Vagina (tissue), 2 donors: Measurements from ENCODE around the gene CCDC12. TPM values are rescaled to one million over a fixed set of nuclear protein-coding genes. Genes with fewer than 3 reads are reported as not detected.
A peak's percentile ranks its signal among the peaks of the same experiment; 100 is the strongest.

ENCODE experiments used
- DNase-seq, 2 donors: peaks; one replicate each; pipeline ENCODE4 v3.0.0-alpha.2; 2017; ENCODE audit errors: extremely low spot score in 2 of 2
- H3K27ac ChIP-seq: fragments of 200-600 bp; sonication (generic); one replicate; pipeline ENCODE4 v1.5.1; 2019
- H3K27me3 ChIP-seq: fragments of 200-600 bp; sonication (generic); one replicate; pipeline ENCODE4 v1.5.1; 2019
- H3K36me3 ChIP-seq, 2 donors: fragments of 200-600 bp; sonication (generic); one replicate each; pipeline ENCODE4 v1.5.1; 2017 to 2019
- H3K4me1 ChIP-seq: fragments of 200-600 bp; sonication (generic); one replicate; pipeline ENCODE4 v1.5.1; 2019
- H3K4me3 ChIP-seq, 2 donors: fragments of 200-600 bp; sonication (generic); 1 replicate in 1 of 2; 2 replicates in 1 of 2; pipeline ENCODE4 v1.5.1; 2016 to 2019
- H3K9me3 ChIP-seq: fragments of 200-600 bp; sonication (generic); one replicate; pipeline ENCODE4 v1.5.1; 2019
- CTCF ChIP-seq, 3 experiments: fragments of 450-650 bp in 2 of 3; fragments of 200-600 bp in 1 of 3; sonication (generic) in 1 of 3; IDR thresholded peaks; one replicate each; pipeline ENCODE4 v1.5.1; 2017 to 2019; ENCODE audit warnings: antibody characterized with exemption in 3 of 3, mild to moderate bottlenecking in 2 of 3, moderate library complexity in 2 of 3
- POLR2A ChIP-seq, 2 donors: fragments of 450-650 bp; IDR thresholded peaks; one replicate each; pipeline ENCODE4 v1.6.1; 2017; ENCODE audit warnings: antibody characterized with exemption in 2 of 2, mild to moderate bottlenecking in 2 of 2, moderate library complexity in 2 of 2
- POLR2AphosphoS5 ChIP-seq, 2 donors: sonication (generic); formaldehyde crosslinking; IDR thresholded peaks; one replicate each; pipeline ENCODE4 v1.9.0; 2017; ENCODE audit warnings: antibody characterized with exemption in 2 of 2, mild to moderate bottlenecking in 2 of 2, low read depth in 1 of 2; ENCODE audit not compliant: insufficient read depth in 1 of 2
- intact Hi-C: fragments of 100-400 bp; cut with DNase I; formaldehyde crosslinking; loops from one replicate; pipeline ENCODE4 v1.15.1; 2023
- total RNA-seq: library from RNA; depleted of rRNA; stranded (reverse); fragments of >200 nt; gene quantifications from one replicate; pipeline ENCODE4 v1.2.3, GENCODE V29; 2016

Gene CCDC12
- total RNA-seq, 1 donor from 2014 or later: 55.5 TPM

- H3K4me1 ChIP-seq: peaks cover 94% of the 10 kb centered on the region
- intact Hi-C loops: no loop called here
- TF ChIP-seq CTCF (IDR thresholded peaks at IDR 0.05): no peak
- peak; percentile 26 to 52 for TF ChIP-seq POLR2AphosphoS5 (IDR thresholded peaks at IDR 0.05; ENCODE audit: insufficient read depth in 1 of 2, low read depth in 1 of 2)
- no peak for DNase-seq
- no peak overlapping the region for H3K4me3 ChIP-seq
- H3K27me3 ChIP-seq: no peaks in the 10 kb centered on the region
- peak overlapping the region; percentile 77 for H3K27ac ChIP-seq
- H3K9me3 ChIP-seq: no peaks in the 10 kb centered on the region
- peaks cover 0 to 4% of the 10 kb centered on the region in 2 donors for H3K36me3 ChIP-seq
These were observed 30.1 kb downstream of the CCDC12 start for GRCh38 chr3:46946416-46946815.

- Histone ChIP-seq H3K27ac (peak overlapping the region; percentile 34), H3K4me1 (peaks cover 74% of the 10 kb centered on the region)
These were observed 32.4 kb downstream of the CCDC12 start for GRCh38 chr3:46944191-46944590.

DNA sequence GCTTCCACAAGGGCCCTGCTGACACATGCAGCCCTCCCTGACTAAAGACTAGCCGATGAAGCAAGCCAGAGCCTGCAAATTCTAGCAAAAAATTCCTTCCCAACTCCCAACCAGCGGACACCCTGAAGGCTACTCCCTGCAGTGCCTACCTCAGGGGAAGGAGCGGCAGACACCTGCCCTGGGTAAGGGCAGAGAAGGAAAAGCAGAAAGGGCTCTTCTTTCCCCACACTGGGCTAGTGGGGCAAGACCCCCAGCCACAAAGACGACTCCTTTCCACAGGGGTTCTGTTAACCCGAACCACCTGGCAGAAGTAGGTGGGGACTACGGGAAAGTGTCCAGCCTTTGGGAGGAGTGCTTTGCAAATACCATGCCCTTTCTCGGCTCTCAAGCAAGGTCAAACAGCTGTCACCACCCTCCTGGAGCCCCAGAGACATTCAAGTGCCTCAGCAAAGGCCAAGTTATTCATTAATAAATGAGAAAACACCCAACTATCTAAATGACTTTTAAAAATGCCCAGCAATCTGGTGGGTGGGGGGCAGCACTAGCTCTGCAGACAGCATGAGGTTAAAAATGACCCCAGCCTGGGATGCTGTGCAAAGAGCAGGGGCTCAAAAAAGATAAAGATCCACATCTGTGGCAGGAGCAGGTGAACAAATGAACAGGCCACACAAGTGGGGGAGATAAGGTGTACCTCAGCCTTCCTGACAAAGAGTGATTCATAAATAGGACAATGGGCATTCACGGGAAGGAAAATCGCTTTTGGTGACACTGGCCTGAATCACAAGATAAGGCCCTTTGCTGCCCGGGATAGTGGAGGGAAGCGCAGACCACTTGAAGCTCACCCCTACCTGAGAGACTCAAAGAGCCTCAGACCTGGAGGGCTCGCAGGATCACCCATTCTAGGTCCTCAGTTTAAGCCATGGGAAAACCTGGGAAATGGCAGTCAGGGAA, 33.0 kb downstream of the CCDC12 start:
- H3K36me3 ChIP-seq: peaks cover 0 to 24% of the 10 kb centered on the region in 2 donors
- intact Hi-C loops: no loop called here
- TF ChIP-seq POLR2AphosphoS5 (IDR thresholded peaks at IDR 0.05; ENCODE audit: insufficient read depth in 1 of 2, low read depth in 1 of 2) (no peak), CTCF (IDR thresholded peaks at IDR 0.05) (no peak), POLR2A (IDR thresholded peaks at IDR 0.05) (no peak)
- H3K4me1 ChIP-seq: peaks cover 67% of the 10 kb centered on the region
- no peak for DNase-seq
- no peaks in the 10 kb centered on the region for H3K9me3 ChIP-seq
- H3K4me3 ChIP-seq: no peak overlapping the region
- H3K27ac ChIP-seq: peak overlapping the region; percentile 34
- no peaks in the 10 kb centered on the region for H3K27me3 ChIP-seq

More at GRCh38 chr3:46944191-46944590, 32.4 kb downstream of the CCDC12 start:
- peaks cover 0 to 22% of the 10 kb centered on the region in 2 donors for H3K36me3 ChIP-seq
- no peaks in the 10 kb centered on the region for H3K9me3 ChIP-seq
- no peak overlapping the region for H3K4me3 ChIP-seq
- intact Hi-C loops: no loop called here
- no peak for DNase-seq
- TF ChIP-seq POLR2AphosphoS5 (IDR thresholded peaks at IDR 0.05; ENCODE audit: insufficient read depth in 1 of 2, low read depth in 1 of 2): no peak
- TF ChIP-seq POLR2A (IDR thresholded peaks at IDR 0.05): no peak
- TF ChIP-seq CTCF (IDR thresholded peaks at IDR 0.05): no peak
- no peaks in the 10 kb centered on the region for H3K27me3 ChIP-seq

DNA sequence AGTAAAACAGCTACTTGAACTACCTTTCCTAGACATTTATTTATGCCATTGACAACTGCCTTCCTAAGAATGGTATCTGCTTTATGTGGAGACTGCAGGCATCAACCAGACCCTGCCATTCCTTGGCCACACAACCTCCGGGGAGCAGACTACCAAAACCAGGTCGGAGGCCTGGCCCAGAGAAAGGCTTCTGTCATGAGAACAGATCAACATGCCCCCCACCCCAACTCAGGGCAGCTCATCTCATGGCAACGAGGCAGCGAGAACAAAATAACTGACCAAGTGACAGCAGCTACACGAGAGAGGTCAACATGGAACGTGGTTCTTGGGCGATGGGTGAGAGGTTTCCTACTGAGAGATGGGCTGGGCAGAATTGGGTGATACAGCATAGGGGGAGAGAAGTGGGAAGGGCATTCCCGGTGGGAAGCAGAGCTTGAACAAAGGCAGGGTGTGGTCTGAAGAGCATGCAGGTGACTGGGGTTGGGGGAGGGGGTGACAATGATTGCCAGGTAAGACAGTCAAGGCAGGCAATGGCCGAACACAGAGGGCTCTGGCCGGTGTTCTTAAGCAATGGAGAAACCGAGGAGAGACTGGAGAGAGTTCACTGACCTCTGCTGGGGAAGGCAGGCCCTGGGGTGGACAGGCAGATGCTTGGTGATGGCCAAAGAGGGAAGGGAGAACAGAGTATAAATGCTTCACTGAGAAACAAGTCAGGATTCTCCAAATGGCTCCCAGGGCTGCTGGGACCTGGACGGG, 33.9 kb downstream of the CCDC12 start:
- intact Hi-C loops: no loop called here
- Histone ChIP-seq H3K4me1 (peaks cover 58% of the 10 kb centered on the region), H3K9me3 (no peaks in the 10 kb centered on the region), H3K27me3 (no peaks in the 10 kb centered on the region), H3K27ac (peak overlapping the region; percentile 29), H3K36me3 (peaks cover 0 to 24% of the 10 kb centered on the region in 2 donors), H3K4me3 (no peak overlapping the region)
- no peak for DNase-seq
- TF ChIP-seq POLR2A (IDR thresholded peaks at IDR 0.05) (no peak), POLR2AphosphoS5 (IDR thresholded peaks at IDR 0.05; ENCODE audit: insufficient read depth in 1 of 2, low read depth in 1 of 2) (no peak), CTCF (IDR thresholded peaks at IDR 0.05) (no peak)
